HG03460 (cell line): ENCODE measurements around the gene PLD1.
"Not testable (repeated sequence)": the region's sequence is repeated elsewhere in the genome, so short reads cannot be mapped to it uniquely, and the experiment has no call there.

Source experiments
- ATAC-seq: cut with Tn5 transposase; IDR thresholded peaks from one replicate; pipeline ENCODE4 v1.9.1; 2021; ENCODE audit not compliant: unreplicated experiment

Gene PLD1

GRCh38 chr3:171749124-171749523 is 61.2 kb downstream of the PLD1 start:
- no peak for ATAC-seq

- no peak for ATAC-seq
These were observed 62.0 kb downstream of the PLD1 start for GRCh38 chr3:171748064-171748924.

GRCh38 chr3:171747223-171747920 is 62.9 kb downstream of the PLD1 start:
- no peak for ATAC-seq

- ATAC-seq: not testable (repeated sequence)
These were observed 63.7 kb downstream of the PLD1 start for GRCh38 chr3:171746320-171747222.

- no peak for ATAC-seq
These were observed 64.5 kb downstream of the PLD1 start for GRCh38 chr3:171745577-171746319.

- ATAC-seq: no peak
These were observed 66.0 kb downstream of the PLD1 start for GRCh38 chr3:171744158-171744741.

- no peak for ATAC-seq
These were observed 66.7 kb downstream of the PLD1 start for GRCh38 chr3:171743327-171744157.

- no peak for ATAC-seq
These were observed 68.9 kb downstream of the PLD1 start for GRCh38 chr3:171741377-171741776.

- ATAC-seq: no peak
These were observed 73.7 kb downstream of the PLD1 start for GRCh38 chr3:171736556-171736955.

- no peak for ATAC-seq
These were observed 76.7 kb downstream of the PLD1 start for GRCh38 chr3:171733561-171733960.

- no peak for ATAC-seq
These were observed 77.5 kb downstream of the PLD1 start for GRCh38 chr3:171732756-171733155.

GRCh38 chr3:171731691-171732090 is 78.6 kb downstream of the PLD1 start:
- no peak for ATAC-seq

- no peak for ATAC-seq
These were observed 80.6 kb downstream of the PLD1 start for GRCh38 chr3:171729452-171730334.

GRCh38 chr3:171727288-171727687 is 83.0 kb downstream of the PLD1 start:
- no peak for ATAC-seq

GRCh38 chr3:171718493-171719185 is 91.6 kb downstream of the PLD1 start:
- no peak for ATAC-seq

GRCh38 chr3:171715155-171715554 is 95.1 kb downstream of the PLD1 start:
- no peak for ATAC-seq

- ATAC-seq: no peak
These were observed 97.9 kb downstream of the PLD1 start for GRCh38 chr3:171712171-171712938.
